IPS-18c (cell line): ENCODE measurements around the gene TDRD5.

Source experiments
- H3K4me3 ChIP-seq: 2 replicates; pipeline ENCODE4 v1.7.0; 2013; ENCODE audit warnings: low read depth, mild to moderate bottlenecking, low read length, moderate library complexity; ENCODE audit not compliant: insufficient read depth
- H3K9me3 ChIP-seq: one replicate; pipeline ENCODE4 v1.6.1; 2013; ENCODE audit warnings: mild to moderate bottlenecking, low read length, moderate library complexity; ENCODE audit not compliant: control insufficient read depth, insufficient read depth

TDRD5 gene

GRCh38 chr1:179709841-179710329, 118.3 kb downstream of the TDRD5 start:
- Histone ChIP-seq H3K4me3 (no peak overlapping the region), H3K9me3 (no peaks in the 10 kb centered on the region)

- Histone ChIP-seq H3K9me3 (no peaks in the 10 kb centered on the region), H3K4me3 (no peak overlapping the region)
Measured at GRCh38 chr1:179714159-179714558, 122.5 kb downstream of the TDRD5 start.

- Histone ChIP-seq H3K9me3 (no peaks in the 10 kb centered on the region), H3K4me3 (no peak overlapping the region)
Measured at GRCh38 chr1:179714623-179715022, 123.0 kb downstream of the TDRD5 start.

- Histone ChIP-seq H3K9me3 (peaks cover 2% of the 10 kb centered on the region), H3K4me3 (no peak overlapping the region)
Measured at GRCh38 chr1:179719272-179719671, 127.6 kb downstream of the TDRD5 start.

GRCh38 chr1:179728271-179728670, 136.6 kb downstream of the TDRD5 start:
- Histone ChIP-seq H3K9me3 (no peaks in the 10 kb centered on the region), H3K4me3 (no peak overlapping the region)

GRCh38 chr1:179729881-179730280, 138.2 kb downstream of the TDRD5 start:
- Histone ChIP-seq H3K9me3 (no peaks in the 10 kb centered on the region), H3K4me3 (no peak overlapping the region)

GRCh38 chr1:179731643-179732042, 140.0 kb downstream of the TDRD5 start:
- H3K9me3 ChIP-seq, result no peaks in the 10 kb centered on the region
- no peak overlapping the region for H3K4me3 ChIP-seq
